Right kidney (tissue), 1 donor: ENCODE measurements around the gene PTPRA.
A peak's percentile ranks its signal among the peaks of the same experiment; 100 is the strongest.
"Not testable (repeated sequence)": the region's sequence is repeated elsewhere in the genome, so short reads cannot be mapped to it uniquely, and the experiment has no call there.

ENCODE experiments used
- DNase-seq: peaks from one replicate; pipeline ENCODE4 v3.0.0-alpha.2; 2016

PTPRA gene

DNA sequence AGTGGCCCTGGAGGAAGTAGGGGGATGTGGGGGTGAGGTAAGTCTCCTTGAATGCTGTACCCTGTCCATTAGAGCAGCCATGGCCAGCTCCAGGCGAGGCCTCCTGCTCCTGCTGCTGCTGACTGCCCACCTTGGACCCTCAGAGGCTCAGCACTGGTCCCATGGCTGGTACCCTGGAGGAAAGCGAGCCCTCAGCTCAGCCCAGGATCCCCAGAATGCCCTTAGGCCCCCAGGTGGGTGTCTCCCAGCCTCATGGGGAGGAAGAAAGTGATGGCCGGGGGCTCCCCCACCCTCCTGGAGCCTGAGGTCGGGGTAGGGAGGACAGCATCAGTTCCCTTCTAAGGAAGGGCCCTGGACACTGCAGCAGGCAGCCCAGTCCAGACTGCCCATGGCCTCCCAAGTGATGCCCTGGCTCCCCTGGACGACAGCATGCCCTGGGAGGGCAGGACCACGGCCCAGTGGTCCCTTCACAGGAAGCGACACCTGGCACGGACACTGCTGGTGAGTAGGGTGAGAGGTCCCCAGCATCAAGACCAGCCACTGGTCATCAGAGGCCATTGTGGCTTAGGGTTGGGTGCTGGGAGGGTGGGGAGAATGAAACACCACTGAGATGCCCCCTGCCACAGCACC, 171.2 kb downstream of the PTPRA start:
- no peak for DNase-seq

DNA sequence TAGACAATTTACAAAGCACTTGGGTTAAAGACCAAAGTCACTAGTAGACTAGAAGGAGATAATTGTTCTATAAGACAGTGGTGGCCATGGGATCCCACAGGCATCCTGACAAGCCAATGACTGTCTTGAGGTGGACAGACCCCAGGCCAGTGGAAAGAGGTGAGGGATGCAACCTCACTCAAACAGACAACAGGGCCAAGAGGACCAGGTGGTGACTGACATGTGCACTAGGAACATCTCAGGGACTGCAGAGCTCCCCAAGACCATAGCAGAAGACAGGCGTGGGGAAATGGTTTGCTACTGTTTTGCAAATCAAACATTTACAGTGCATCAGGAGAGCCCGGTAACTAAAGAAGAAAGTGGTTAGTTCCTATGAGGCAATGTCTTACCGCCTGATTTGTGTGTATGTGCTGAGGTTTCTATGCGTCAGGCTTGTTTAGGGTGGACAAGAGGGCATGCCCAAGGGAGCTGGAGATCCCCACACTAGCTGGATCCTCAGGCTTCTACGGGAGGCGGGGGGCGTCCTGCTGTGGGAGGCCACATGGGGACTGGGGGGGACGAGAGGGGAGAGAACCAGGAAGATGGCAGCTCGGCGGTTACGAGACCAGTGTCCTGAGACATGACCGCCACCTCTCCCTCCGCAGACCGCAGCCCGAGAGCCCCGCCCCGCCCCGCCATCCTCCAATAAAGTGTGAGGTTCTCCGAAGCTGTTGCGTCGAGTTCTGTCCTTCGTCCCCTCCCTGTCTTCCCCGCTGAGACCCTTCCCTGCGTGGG, 171.9 kb downstream of the PTPRA start:
- DNase-seq = no peak

DNA sequence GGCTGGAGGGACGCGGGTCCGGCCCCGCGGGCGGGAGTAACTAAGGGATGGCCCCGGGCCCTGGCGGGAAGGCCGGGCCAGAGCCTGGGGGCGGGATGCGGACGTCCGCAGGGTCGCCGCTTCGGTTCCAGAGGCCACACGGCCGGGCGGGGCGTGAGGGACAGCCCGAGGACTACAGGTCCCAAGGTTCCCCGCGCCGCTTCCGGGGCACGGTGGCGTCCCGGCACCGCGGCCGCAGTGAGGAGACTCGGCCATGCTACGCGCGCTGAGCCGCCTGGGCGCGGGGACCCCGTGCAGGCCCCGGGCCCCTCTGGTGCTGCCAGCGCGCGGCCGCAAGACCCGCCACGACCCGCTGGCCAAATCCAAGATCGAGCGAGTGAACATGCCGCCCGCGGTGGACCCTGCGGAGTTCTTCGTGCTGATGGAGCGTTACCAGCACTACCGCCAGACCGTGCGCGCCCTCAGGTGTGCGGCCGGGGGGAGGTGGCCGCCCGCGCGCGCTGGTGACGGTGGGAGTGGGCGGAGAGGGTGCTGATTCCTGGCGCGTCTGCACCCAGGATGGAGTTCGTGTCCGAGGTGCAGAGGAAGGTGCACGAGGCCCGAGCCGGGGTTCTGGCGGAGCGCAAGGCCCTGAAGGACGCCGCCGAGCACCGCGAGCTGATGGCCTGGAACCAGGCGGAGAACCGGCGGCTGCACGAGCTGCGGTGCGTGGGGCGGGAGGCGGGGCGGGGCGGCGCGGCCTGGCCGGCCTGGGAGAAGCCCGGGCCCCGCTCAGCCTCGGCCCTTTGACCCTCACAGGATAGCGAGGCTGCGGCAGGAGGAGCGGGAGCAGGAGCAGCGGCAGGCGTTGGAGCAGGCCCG, 172.8 kb downstream of the PTPRA start, which contains the start of gene MRPS26:
Gene MRPS26 (plus strand): TSS at position 237 of the 861 bp plus-strand sequence. CDS start 17 bp downstream, at position 254.
- DNase-seq = peak; percentile 99

DNA sequence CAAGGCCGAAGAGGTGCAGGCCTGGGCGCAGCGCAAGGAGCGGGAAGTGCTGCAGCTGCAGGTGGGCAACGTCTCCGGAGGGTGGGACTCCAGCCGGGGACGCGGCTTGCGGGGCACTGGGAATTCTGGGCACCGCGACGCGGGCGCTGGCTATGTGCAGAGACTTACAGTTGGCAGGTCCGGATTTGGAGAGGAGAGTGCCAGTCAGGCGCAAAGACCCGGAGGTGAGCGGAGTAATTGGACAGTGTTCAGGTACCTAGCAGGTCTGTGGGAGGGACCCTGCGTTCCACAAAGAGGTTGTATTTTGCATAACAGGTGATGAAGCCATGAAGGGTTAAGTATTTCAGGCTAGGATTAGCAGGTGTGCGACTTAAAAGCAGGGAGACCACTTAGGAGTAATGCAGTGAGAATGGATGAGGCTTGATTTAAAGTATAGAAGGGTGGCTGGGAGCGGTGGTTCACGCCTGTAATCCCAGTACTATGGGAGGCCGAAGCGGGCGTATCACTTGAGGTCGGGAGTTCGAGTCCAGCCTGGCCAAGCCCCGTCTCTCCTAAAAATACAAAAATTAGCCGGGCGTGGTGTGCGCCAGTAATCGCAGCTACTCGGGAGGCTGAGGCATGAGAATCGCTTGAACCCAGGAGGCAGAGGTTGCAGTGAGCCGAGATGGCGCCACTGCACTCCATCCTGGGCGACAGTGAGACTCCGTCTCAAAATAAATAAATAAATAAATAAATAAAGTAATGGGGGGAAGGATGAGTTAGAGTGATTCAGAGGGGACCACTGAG, 173.6 kb downstream of the PTPRA start:
- DNase-seq = no peak

DNA sequence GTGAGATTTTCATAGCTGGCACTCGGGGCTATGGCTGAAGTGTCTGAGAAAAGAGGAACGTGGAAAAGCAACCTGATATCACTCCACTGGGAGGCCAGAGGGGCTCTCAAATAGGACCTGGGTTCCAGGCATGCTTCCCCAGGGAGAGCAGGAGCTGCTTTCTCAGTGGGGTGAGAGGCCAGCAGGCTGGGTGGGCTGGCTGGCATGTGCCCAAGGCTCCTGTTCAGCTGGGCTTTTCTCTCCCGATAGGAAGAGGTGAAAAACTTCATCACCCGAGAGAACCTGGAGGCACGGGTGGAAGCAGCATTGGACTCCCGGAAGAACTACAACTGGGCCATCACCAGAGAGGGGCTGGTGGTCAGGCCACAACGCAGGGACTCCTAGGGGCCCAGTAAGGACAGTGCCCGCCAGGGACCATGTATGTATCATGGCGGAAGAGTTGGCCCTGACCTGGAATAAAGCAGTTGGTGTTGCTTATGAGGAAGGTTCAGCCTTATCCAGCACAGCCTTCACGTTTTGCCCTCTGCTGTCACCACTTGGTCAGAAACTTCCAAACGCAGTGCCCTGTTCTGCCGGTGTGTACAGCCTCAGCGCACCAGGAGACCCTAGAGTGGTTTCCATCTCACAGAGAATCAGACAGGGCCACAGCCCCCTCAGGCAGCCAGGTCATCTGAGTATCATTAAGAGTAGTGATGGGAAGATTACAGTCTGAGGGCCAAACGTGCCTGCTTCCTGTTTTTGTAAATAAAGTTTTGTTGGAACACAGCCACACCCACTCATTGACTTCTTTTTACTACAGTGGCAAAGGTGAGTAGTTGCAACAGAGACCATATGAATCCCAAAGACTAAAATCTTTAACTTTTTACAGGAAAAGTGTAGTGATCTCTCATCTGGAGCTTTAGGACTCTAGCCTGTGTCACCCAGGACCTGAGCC, 174.5 kb downstream of the PTPRA start:
- DNase-seq = no peak

DNA sequence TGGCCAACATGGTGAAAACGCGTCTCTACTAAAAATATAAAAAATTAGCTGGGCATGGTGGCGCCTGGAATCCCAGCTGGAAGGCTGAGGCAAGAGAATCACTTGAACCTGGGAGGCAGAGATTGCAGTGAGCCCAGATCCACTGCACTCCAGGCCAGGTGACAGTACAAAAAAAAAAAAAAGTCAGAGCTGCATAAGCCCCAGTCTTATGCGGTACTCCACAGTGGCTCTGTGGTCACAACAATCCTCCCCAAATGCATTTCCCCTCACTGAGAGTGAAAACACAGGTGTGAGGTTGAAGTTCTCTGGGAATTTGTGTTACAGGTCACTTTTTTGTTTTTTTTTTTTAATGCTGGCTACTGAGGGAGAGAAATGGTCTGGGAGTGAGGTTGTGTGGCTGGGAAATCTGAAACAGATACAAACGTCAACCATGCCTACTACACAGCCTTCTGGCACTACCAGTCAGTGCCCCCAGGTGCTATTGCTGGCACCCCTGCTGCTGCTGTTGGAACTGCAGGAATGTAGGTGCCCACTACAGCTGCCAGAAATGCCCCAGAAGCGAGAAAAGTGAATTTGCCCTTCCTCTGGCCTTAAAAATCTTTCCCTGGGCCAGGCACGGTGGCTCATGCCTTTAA, 178.2 kb downstream of the PTPRA start:
- DNase-seq = no peak

GRCh38 chr20:3059489-3059888, 186.2 kb downstream of the PTPRA start:
- no peak for DNase-seq

- not testable (repeated sequence) for DNase-seq
Observed at GRCh38 chr20:3064119-3064518, 190.8 kb downstream of the PTPRA start.

- no peak for DNase-seq
Observed at GRCh38 chr20:3067139-3068014, 194.1 kb downstream of the PTPRA start.

DNA sequence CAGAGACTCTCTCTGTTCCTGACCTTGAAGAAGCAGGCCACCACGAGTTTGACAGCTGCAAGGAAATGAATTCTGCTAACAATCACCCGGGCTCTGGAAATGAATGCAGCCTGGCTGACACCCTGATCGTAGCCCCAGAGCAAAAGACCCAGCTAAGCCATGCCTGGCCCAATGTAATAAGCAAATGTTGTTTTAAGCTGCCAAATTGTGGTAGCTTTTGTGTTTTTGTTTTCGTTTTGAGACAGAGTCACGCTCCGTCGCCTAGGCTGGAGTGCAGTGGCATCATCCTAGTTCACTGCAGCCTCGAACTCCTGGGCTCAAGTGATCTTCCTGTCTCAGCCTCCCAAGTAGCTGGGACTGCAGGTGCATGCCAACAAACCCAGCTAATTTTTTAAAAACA, 194.8 kb downstream of the PTPRA start:
- no peak for DNase-seq

DNA sequence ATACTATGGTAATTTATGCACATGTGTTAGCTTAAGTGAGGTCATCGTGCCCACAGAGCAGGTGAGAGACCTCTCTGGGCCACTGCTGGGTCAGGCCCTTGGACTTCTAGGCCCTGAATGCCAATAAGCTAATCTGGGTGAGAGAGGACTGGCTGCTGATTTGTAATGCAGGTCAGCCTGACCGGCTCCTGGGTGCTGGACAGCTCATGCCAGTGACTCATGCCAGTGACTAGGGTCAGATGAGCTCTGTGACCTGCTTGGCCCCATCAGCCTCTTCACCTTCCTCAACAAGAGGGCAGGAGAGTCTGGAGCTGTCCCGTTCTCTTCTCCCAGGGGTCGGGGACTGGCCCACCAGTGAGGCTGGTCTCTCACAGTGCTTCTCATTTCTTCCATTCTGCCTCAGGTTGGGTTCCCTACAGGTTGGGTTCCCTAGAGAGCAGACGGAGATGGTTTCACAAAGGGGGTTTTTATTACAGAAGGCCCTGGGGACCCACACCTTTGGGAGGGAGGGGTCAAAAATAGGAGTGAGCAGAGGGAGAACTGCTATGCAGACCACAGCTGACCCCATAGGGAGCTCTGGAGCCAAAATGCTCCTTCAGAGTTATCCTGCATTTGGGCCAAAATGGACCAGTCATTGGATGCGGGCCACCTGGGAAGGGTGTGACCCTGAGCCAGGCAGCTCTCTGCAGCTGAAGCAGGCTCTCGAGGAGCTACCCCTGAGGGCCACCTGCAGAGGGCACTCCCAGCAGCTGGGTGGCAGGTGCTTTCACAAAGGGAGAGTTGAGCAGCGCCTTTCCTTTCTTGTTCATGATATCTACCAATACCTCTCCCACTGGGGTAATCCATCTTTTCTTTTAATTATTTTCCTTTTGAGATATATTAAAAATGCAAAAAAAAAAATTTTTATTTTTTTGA, 196.0 kb downstream of the PTPRA start:
- no peak for DNase-seq

- no peak for DNase-seq
Observed at GRCh38 chr20:3070725-3071124, 197.4 kb downstream of the PTPRA start.

DNA sequence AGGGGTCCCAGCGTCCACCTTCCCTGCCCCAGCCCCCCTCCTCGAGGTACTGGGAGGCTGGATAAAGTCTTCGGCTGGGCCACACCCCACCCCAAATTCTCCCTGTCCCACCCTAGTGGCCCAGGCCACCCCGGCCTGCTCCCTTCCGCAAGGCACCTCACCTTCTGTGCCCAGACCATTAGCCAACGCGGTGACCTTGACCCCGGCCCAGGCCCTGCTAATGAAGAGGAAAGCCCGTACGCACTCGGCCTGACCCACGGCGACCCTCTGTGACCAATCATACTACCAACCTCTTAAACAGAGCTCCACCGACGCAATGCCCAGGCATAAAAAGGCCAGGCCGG, 198.0 kb downstream of the PTPRA start:
- DNase-seq = no peak

GRCh38 chr20:3071610-3072529, 198.6 kb downstream of the PTPRA start, which contains the start of gene OXT:
Gene OXT, plus strand, starts transcription at chr20:3071620. Its CDS starts 36 bp downstream, at chr20:3071656.
- DNase-seq = peak; percentile 49

- DNase-seq = no peak
Observed at GRCh38 chr20:3072530-3073250, 199.4 kb downstream of the PTPRA start.

DNA sequence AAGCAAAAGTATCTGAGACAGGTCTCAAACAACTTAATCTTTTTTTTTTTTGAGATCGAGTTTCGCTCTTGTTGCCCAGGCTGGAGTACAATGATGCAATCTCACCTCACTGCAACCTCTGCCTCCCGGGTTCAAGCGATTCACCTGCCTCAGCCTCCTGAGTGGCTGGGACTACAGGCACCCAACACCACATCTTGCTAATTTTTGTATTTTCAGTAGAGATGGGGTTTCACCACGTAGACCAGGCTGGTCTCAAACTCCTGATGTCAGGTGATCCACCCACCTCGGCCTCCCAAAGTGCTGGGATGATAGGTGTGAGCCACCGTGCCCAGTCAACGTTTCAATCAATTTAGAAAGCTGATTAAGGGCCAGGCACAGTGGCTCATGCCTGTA, 200.0 kb downstream of the PTPRA start:
- not testable (repeated sequence) for DNase-seq
